Measurements from ENCODE around the gene REPIN1. TPM values are rescaled to one million over a fixed set of nuclear protein-coding genes. Genes with fewer than 3 reads are reported as not detected.

Gene REPIN1
- total RNA-seq, 1 experiment from 2014 or later: 189 TPM

- CTCF ChIA-PET: no interaction called here
- no peak for TF ChIP-seq CTCF (IDR thresholded peaks at IDR 0.05; ENCODE audit: unreplicated experiment)
- H3K36me3 Mint-ChIP-seq (ENCODE audit: insufficient read depth, unreplicated experiment): no peaks in the 10 kb centered on the region
- peaks cover 12% of the 10 kb centered on the region for H3K27me3 Mint-ChIP-seq (ENCODE audit: unreplicated experiment)
- no TSS peak for BruUV-seq (replicated peaks)
- H3K9me3 Mint-ChIP-seq (ENCODE audit: low read depth, unreplicated experiment): no peaks in the 10 kb centered on the region
- intact Hi-C loops (cut with micrococcal nuclease; ENCODE audit: unreplicated experiment): no loop called here
- no peak for DNase-seq
- H3K4me3 Mint-ChIP-seq (ENCODE audit: low read depth, unreplicated experiment): no peak overlapping the region
- H3K4me1 Mint-ChIP-seq (ENCODE audit: low read depth, unreplicated experiment): peaks cover 11% of the 10 kb centered on the region
- H3K27ac Mint-ChIP-seq (ENCODE audit: unreplicated experiment): no peak overlapping the region
Observed at GRCh38 chr7:150417239-150417638, 48.6 kb downstream of the REPIN1 start.

GRCh38 chr7:150417863-150418262, 49.2 kb downstream of the REPIN1 start:
- BruUV-seq (replicated peaks): no TSS peak
- H3K4me1 Mint-ChIP-seq (ENCODE audit: low read depth, unreplicated experiment): peaks cover 11% of the 10 kb centered on the region
- H3K4me3 Mint-ChIP-seq (ENCODE audit: low read depth, unreplicated experiment): no peak overlapping the region
- no peak overlapping the region for H3K27ac Mint-ChIP-seq (ENCODE audit: unreplicated experiment)
- H3K9me3 Mint-ChIP-seq (ENCODE audit: low read depth, unreplicated experiment): no peaks in the 10 kb centered on the region
- no peak for DNase-seq
- TF ChIP-seq CTCF (IDR thresholded peaks at IDR 0.05; ENCODE audit: unreplicated experiment): no peak
- intact Hi-C loops (cut with micrococcal nuclease; ENCODE audit: unreplicated experiment): no loop called here
- CTCF ChIA-PET: interaction anchor here (0.7 kb wide), 1 partner anchor 12 kb away, joined by 4 read pairs; no protein-coding TSS in a partner anchor
- H3K27me3 Mint-ChIP-seq (ENCODE audit: unreplicated experiment): peaks cover 12% of the 10 kb centered on the region
- no peaks in the 10 kb centered on the region for H3K36me3 Mint-ChIP-seq (ENCODE audit: insufficient read depth, unreplicated experiment)

- Mint-ChIP-seq H3K4me1 (ENCODE audit: low read depth, unreplicated experiment) (peaks cover 11% of the 10 kb centered on the region), H3K9me3 (ENCODE audit: low read depth, unreplicated experiment) (no peaks in the 10 kb centered on the region), H3K27ac (ENCODE audit: unreplicated experiment) (no peak overlapping the region), H3K27me3 (ENCODE audit: unreplicated experiment) (peaks cover 12% of the 10 kb centered on the region), H3K36me3 (ENCODE audit: insufficient read depth, unreplicated experiment) (no peaks in the 10 kb centered on the region), H3K4me3 (ENCODE audit: low read depth, unreplicated experiment) (no peak overlapping the region)
- no peak for TF ChIP-seq CTCF (IDR thresholded peaks at IDR 0.05; ENCODE audit: unreplicated experiment)
- no TSS peak for BruUV-seq (replicated peaks)
- intact Hi-C loops (cut with micrococcal nuclease; ENCODE audit: unreplicated experiment): loop anchor here (5.0 kb wide), 1 partner anchor 133 kb away; no protein-coding TSS in a partner anchor
- CTCF ChIA-PET: no interaction called here
- no peak for DNase-seq
Observed at GRCh38 chr7:150420242-150420641, 51.6 kb downstream of the REPIN1 start.

GRCh38 chr7:150420987-150421674, 52.5 kb downstream of the REPIN1 start:
- CTCF ChIA-PET: no interaction called here
- intact Hi-C loops (cut with micrococcal nuclease; ENCODE audit: unreplicated experiment): loop anchor here (1.0 to 5.0 kb wide), 2 partner anchors 65 to 134 kb away; no protein-coding TSS in a partner anchor
- H3K9me3 Mint-ChIP-seq (ENCODE audit: low read depth, unreplicated experiment): no peaks in the 10 kb centered on the region
- no TSS peak for BruUV-seq (replicated peaks)
- peaks cover 11% of the 10 kb centered on the region for H3K4me1 Mint-ChIP-seq (ENCODE audit: low read depth, unreplicated experiment)
- H3K4me3 Mint-ChIP-seq (ENCODE audit: low read depth, unreplicated experiment): no peak overlapping the region
- peak; percentile 88 for DNase-seq
- H3K27ac Mint-ChIP-seq (ENCODE audit: unreplicated experiment): no peak overlapping the region
- TF ChIP-seq CTCF (IDR thresholded peaks at IDR 0.05; ENCODE audit: unreplicated experiment): peak; percentile 52
- H3K36me3 Mint-ChIP-seq (ENCODE audit: insufficient read depth, unreplicated experiment): no peaks in the 10 kb centered on the region
- peaks cover 12% of the 10 kb centered on the region for H3K27me3 Mint-ChIP-seq (ENCODE audit: unreplicated experiment)
